Naive thymus-derived CD8-positive, alpha-beta T cell (primary cell): ENCODE results near the gene C1orf226. TPM values are rescaled to one million over a fixed set of nuclear protein-coding genes. Genes with fewer than 3 reads are reported as not detected.

Experiments
- ATAC-seq, 2 donors: fragments of 150-1000 bp; cut with Tn5 transposase in 1 of 2; sonication (Bioruptor Pico), chemical (Tn5 transposase) in 1 of 2; 1 replicate in 1 of 2; 2 replicates in 1 of 2; pipeline ENCODE4 v1.10.0; 2021; ENCODE audit warnings: mild to moderate bottlenecking in 2 of 2, moderate library complexity in 2 of 2
- POLR2A ChIA-PET: fragments of 350-600 bp; sonication (Branson Sonifier 250); formaldehyde crosslinking; loops from one replicate; lab custom pipeline; 2021; ENCODE audit warnings: antibody characterized with exemption; lab: Charles Lee
- DNase-seq, 10 donors: peaks; one replicate each; pipeline versions ENCODE4 v3.0.0 to v3.0.0-alpha.2; 2020 to 2022
- H3K27ac Mint-ChIP-seq, 10 donors: one replicate each; pipeline ENCODE4 v1.8.0; 2020 to 2022; ENCODE audit warnings: mild to moderate bottlenecking in 10 of 10, mixed read lengths in 10 of 10, moderate library complexity in 4 of 10, inconsistent platforms in 1 of 10
- H3K27me3 Mint-ChIP-seq, 5 donors: one replicate each; pipeline ENCODE4 v1.8.0; 2021 to 2022; ENCODE audit warnings: mixed read lengths in 5 of 5
- H3K36me3 Mint-ChIP-seq, 3 donors: one replicate each; pipeline ENCODE4 v1.8.0; 2020 to 2022; ENCODE audit warnings: mixed read lengths in 3 of 3, mild to moderate bottlenecking in 2 of 3, inconsistent platforms in 1 of 3
- H3K4me1 Mint-ChIP-seq, 4 donors: one replicate each; pipeline ENCODE4 v1.8.0; 2021 to 2022; ENCODE audit warnings: mixed read lengths in 4 of 4
- H3K4me3 Mint-ChIP-seq, 10 donors: one replicate each; pipeline ENCODE4 v1.8.0; 2020 to 2022; ENCODE audit warnings: mild to moderate bottlenecking in 10 of 10, mixed read lengths in 10 of 10, moderate library complexity in 6 of 10, inconsistent platforms in 1 of 10
- H3K9me3 Mint-ChIP-seq, 9 donors: one replicate each; pipeline ENCODE4 v1.8.0; 2020 to 2022; ENCODE audit warnings: mixed read lengths in 9 of 9, mild to moderate bottlenecking in 3 of 9, inconsistent platforms in 1 of 9, moderate library complexity in 1 of 9
- polyA plus RNA-seq, 3 donors: library from polyadenylated mRNA; unstranded; fragments of 300-500 nt; fragmentation: Illumina TruSeq; gene quantifications; one replicate each; pipeline ENCODE4 v1.2.3, GENCODE V29; 2021
- total RNA-seq, 8 experiments: library from RNA in 2 of 8; stranded (reverse) in 2 of 8; gene quantifications; one replicate each; pipeline ENCODE4 v1.2.3 and lab custom pipeline; 2021 to 2026

The C1orf226 gene
- total and polyA plus RNA-seq, 5 experiments from 2014 or later, result 0.22 TPM; not detected in 4

DNA sequence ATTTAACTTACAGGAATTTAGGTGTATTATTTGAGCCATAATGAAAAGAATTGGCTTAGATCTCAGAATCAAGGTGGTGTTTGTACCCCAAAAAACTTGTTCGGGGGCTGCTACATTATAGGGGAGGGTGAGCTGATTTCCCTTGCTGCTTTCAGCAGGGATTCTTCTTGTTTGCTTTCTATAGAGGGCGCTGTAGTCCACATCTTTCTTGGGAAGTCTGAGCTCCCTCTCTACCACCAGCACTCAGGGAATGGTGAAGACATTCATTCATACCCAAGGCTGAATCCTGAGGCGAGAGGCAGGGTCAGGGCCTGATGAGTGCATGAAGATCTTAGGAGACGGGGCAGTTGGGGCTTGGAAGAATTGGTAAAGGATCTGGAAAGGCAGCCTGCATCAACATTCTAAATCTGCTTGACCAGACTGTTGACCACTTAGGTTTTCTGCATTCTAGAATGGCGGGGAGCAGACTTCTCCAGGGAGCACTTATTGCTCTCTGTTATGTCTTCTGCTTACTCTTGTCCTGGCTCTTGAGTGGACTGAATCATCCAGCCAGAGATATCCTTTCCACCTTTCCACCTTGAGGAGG lies 23.8 kb upstream of the C1orf226 start:
- POLR2A ChIA-PET, result no interaction called here
- Mint-ChIP-seq H3K4me3 (no peak overlapping the region), H3K27me3 (peaks cover 7 to 22% (median 9%) of the 10 kb centered on the region in 5 donors), H3K27ac (no peak overlapping the region), H3K4me1 (no peaks in the 10 kb centered on the region), H3K9me3 (no peaks in the 10 kb centered on the region), H3K36me3 (no peaks in the 10 kb centered on the region)
- ATAC-seq, result no peak
- no peak for DNase-seq

DNA sequence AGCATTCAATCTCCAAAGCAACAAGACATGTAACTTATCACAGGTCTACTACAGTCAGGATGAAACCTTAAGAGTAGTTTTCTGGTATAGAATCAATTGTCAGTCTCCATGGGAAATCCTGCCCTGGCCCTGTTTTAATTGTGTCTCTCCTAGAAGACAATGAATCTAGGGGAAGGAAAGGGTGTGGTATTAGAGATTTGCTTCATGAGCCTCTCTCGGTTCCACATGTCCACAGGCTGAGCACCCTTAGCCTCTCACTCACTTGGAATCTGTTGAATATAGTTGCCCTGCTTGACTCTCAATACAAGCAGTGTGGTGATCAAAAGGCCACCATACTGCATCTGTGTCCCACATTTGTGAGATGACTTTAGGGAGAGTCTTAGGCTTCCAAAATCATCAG lies 22.6 kb upstream of the C1orf226 start:
- ATAC-seq (no peak), DNase-seq (no peak)
- no peaks in the 10 kb centered on the region for H3K36me3 Mint-ChIP-seq
- no peaks in the 10 kb centered on the region for H3K4me1 Mint-ChIP-seq
- no peak overlapping the region for H3K4me3 Mint-ChIP-seq
- H3K9me3 Mint-ChIP-seq, result no peaks in the 10 kb centered on the region
- POLR2A ChIA-PET, result no interaction called here
- peaks cover 5 to 16% (median 9%) of the 10 kb centered on the region in 5 donors for H3K27me3 Mint-ChIP-seq
- H3K27ac Mint-ChIP-seq, result no peak overlapping the region

DNA sequence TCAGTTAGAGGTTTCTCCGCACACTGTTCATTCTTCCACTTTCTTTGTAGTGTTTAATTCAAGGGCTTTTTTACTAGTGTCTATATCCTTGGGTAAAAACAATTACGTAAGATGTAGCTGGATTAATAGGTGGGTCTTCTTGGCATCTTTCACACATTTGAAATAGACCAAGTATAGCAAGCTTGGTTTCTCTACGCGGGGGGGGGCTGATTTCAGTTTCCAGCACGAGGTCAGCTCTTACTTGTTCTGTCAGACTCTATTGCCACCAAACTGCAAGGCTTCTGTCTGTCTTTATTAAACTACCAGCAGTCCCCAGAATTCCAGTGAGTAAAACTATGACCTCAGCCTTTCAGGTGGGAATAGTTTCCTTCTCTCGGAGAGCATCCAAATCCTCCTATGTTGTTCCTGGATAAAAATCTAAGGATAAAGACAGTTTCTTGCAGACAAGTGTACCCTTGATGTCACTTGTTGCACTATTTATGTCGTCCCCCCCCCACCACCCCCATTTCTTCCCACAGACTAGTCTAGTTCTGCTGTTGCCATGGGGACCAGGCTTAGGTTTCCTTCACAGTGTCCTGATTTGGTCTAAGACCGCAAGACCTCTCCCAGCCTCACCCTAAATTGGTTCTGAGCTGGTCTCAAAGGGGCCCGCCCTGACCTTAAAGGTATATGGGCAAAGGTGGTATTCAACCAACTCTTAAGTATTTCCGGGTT lies 21.8 kb upstream of the C1orf226 start:
- ATAC-seq (no peak), DNase-seq (no peak)
- H3K36me3 Mint-ChIP-seq, result no peaks in the 10 kb centered on the region
- no peaks in the 10 kb centered on the region for H3K4me1 Mint-ChIP-seq
- POLR2A ChIA-PET, result no interaction called here
- no peak overlapping the region for H3K4me3 Mint-ChIP-seq
- H3K27me3 Mint-ChIP-seq, result peaks cover 5 to 15% (median 7%) of the 10 kb centered on the region in 5 donors
- no peaks in the 10 kb centered on the region for H3K9me3 Mint-ChIP-seq
- no peak overlapping the region for H3K27ac Mint-ChIP-seq

DNA sequence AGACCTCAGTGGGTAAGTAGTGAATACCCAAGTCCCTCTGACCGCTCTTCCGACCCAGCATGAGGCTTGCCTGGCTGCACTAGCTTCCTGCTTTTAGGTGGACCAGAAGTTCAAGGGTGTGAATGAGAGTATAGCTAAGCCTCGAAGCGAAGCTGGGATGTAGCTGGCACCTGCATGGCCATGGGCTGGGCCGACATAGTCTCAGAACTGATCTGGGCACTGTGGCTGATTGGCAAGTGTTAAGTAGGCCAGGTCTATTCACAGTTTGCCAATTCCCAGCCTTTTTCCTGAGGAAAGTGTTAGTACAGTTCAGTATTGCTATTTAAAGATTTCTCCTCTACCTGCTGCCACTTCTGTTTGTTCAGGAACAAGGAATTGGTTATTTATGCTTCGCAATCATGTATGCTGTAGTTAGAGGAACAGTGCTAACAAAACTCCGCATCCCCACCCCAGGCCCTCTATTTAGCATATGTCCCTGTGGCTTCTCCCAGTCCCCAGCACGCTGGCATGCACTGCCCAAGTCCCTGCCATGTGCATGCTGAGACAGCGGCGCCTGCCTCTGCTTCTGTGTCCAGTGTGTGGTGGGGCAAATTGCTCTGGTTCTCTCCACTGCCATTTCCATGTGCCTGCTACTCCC lies 21.2 kb upstream of the C1orf226 start:
- Mint-ChIP-seq H3K27me3 (peaks cover 3 to 15% (median 9%) of the 10 kb centered on the region in 5 donors), H3K4me1 (no peaks in the 10 kb centered on the region), H3K4me3 (no peak overlapping the region), H3K36me3 (no peaks in the 10 kb centered on the region), H3K9me3 (no peaks in the 10 kb centered on the region), H3K27ac (no peak overlapping the region)
- POLR2A ChIA-PET, result no interaction called here
- no peak for DNase-seq
- ATAC-seq, result no peak

DNA sequence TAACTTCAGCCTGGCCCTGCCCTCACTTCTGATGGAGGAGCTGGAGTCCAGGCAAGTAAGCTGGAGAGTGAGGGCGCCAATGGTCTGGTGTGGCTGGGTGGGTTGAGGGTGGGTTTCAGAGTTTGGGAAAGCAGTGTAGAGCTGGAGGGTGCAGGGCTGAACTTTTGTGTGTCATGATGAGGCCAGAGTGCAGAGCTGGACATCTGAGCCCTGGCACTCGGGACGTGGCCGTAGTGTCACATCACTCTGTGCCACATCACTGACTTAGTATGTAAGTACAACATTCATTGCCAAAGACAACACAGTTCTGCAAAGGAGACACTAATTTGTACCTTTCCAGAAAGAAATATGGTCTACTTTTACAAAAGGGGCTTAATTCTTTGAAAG lies 20.7 kb upstream of the C1orf226 start:
- no peak overlapping the region for H3K27ac Mint-ChIP-seq
- no peaks in the 10 kb centered on the region for H3K36me3 Mint-ChIP-seq
- H3K27me3 Mint-ChIP-seq, result peaks cover 3 to 15% (median 7%) of the 10 kb centered on the region in 5 donors
- H3K4me1 Mint-ChIP-seq, result no peaks in the 10 kb centered on the region
- no peak for ATAC-seq
- POLR2A ChIA-PET, result no interaction called here
- DNase-seq, result no peak
- no peaks in the 10 kb centered on the region for H3K9me3 Mint-ChIP-seq
- no peak overlapping the region for H3K4me3 Mint-ChIP-seq

DNA sequence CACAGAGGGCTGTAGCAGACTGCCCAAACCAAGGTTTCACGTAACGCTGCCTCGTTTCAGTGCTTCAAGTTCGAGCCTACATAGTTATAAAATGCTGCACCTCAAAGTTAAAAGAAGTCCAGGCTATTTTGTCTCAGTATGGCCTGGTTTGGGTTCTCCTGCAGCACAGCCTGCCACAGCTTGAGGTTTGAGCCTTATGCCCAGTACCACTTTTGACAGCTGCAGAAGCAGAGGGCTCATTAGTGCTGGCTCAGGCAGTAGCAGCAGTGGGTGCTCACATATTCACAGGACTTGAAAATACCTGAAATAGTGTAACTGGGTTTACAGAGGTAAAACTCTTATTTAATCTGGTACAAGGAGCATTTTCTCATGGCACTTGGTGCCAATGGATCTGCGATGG lies 20.2 kb upstream of the C1orf226 start:
- Mint-ChIP-seq H3K36me3 (no peaks in the 10 kb centered on the region), H3K27ac (no peak overlapping the region), H3K9me3 (no peaks in the 10 kb centered on the region), H3K4me3 (no peak overlapping the region), H3K27me3 (peaks cover 3 to 15% (median 7%) of the 10 kb centered on the region in 5 donors), H3K4me1 (no peaks in the 10 kb centered on the region)
- no peak for DNase-seq
- no peak for ATAC-seq
- POLR2A ChIA-PET, result no interaction called here

DNA sequence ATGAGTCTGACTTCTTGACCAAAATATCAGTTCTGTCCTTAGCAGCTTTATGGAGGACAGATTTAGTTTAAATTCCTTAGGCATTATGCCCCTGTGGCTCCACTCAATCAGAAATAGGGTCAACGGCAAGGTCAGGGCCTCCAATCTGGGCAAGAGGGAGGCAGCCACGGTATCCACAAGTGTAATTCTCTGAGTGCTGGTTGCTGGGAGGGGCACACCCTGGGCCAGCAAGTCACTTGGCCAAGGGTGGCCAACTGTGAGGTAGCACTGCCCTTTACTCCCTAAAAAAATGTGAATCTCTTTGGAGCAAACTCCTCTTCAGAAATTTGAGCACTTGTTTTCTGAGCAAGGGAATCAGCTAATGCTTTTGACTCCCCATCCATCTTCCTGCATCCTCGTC lies 17.7 kb upstream of the C1orf226 start:
- Mint-ChIP-seq H3K27me3 (peaks cover 0 to 4% (median 2%) of the 10 kb centered on the region in 5 donors), H3K36me3 (no peaks in the 10 kb centered on the region), H3K4me3 (no peak overlapping the region), H3K4me1 (no peaks in the 10 kb centered on the region), H3K27ac (no peak overlapping the region), H3K9me3 (no peaks in the 10 kb centered on the region)
- DNase-seq, result no peak
- POLR2A ChIA-PET, result no interaction called here
- no peak for ATAC-seq

DNA sequence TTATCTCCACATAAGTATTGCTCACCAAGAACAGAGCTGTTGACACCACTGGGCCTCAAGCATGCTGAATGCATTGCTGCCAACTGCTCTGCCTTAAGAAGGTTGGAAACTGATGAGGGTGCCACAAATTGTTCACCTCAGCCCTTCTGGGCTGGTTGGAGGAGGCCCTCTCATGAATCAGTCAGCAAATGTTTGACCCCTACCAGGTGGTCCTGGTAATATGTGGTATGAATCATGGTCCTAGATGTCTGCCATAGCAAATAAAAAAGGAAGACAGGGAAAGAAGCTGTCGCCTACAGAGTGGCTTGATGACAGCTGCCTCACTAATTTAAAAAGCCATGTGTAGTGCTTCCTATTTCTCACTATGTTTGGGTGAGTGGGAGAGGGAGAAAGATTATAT lies 17.0 kb upstream of the C1orf226 start:
- DNase-seq (no peak), ATAC-seq (no peak)
- Mint-ChIP-seq H3K4me3 (no peak overlapping the region), H3K27ac (no peak overlapping the region), H3K9me3 (no peaks in the 10 kb centered on the region), H3K27me3 (peaks cover 0 to 4% (median 2%) of the 10 kb centered on the region in 5 donors), H3K36me3 (no peaks in the 10 kb centered on the region), H3K4me1 (no peaks in the 10 kb centered on the region)
- POLR2A ChIA-PET, result no interaction called here

DNA sequence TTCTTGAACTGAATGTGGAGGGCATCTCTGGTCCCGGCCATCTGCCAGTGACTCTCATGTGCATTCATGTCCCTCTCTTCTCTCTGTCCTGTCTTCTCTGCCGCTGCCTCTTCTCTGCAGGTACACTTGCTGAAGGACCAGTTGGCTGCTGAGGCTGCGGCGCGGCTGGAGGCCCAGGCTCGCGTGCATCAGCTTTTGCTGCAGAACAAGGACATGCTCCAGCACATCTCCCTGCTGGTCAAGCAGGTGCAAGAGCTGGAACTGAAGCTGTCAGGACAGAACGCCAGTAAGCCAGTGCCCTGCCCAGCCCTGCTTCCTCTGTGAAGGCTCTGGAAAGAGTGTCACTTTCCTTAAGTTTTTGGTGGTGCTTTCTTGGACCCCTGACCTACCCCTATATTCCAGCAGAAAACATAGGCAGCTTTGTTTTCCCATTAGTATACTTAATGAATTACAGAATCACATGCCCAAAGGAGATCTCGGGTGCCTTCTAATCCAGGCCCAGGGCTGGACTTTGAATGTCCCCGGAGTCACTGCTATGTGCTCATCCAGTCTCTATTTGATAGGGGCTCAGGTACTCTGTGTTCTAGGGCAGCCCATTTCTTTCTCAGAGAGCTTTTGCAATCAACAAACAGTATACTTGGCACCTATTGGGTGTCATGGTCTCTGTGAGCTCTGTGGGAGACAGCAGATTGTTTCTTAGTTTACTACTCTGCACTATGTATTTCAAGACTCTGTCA lies 16.1 kb upstream of the C1orf226 start:
- ATAC-seq, result no peak
- no peak for DNase-seq
- H3K4me3 Mint-ChIP-seq, result no peak overlapping the region
- no peaks in the 10 kb centered on the region for H3K36me3 Mint-ChIP-seq
- no peaks in the 10 kb centered on the region for H3K9me3 Mint-ChIP-seq
- POLR2A ChIA-PET, result no interaction called here
- H3K27me3 Mint-ChIP-seq, result peaks cover 0 to 4% (median 2%) of the 10 kb centered on the region in 5 donors
- no peaks in the 10 kb centered on the region for H3K4me1 Mint-ChIP-seq
- H3K27ac Mint-ChIP-seq, result no peak overlapping the region

DNA sequence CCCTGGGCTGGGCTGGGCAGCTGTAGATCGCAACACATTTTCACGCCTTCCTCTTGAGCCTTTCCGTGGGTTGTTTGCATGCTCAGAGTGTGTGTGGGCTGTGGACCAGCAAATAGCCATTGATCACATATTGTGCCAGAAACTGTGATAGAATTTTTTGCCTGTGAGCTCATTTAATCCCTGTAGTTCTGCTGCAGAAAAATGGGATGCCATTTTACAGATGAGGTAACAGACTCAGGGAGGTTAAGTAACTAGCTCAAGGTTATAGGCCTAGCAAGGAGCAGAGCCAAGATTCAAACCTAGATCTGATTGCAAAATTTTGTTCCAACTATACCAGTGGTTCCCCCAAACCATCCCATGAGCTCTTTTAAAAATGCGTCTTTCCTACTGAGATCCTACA lies 15.4 kb upstream of the C1orf226 start:
- no peaks in the 10 kb centered on the region for H3K4me1 Mint-ChIP-seq
- H3K9me3 Mint-ChIP-seq, result no peaks in the 10 kb centered on the region
- no peak overlapping the region for H3K4me3 Mint-ChIP-seq
- no peak overlapping the region for H3K27ac Mint-ChIP-seq
- no peaks in the 10 kb centered on the region for H3K36me3 Mint-ChIP-seq
- POLR2A ChIA-PET, result no interaction called here
- H3K27me3 Mint-ChIP-seq, result peaks cover 0 to 4% (median 2%) of the 10 kb centered on the region in 5 donors
- DNase-seq, result no peak
- no peak for ATAC-seq

DNA sequence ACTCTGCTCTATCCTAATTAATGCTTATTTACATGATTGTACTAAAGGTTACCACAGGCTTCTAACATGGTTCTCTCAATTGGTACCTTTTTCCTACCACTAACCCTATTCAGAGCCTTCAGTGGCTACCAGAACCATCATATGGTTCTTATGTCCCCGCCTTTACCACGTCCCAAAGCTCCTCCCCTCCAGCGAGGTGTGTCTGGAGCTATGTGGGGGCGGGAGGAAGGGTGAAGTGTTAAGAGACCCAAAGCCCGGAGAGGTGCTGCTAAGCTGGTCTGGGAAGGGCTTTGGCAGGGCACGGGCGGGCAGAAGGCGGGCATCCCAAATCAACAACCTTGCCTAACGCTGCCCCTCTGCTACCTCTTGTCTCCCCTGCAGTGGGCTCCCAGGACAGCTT lies 14.9 kb upstream of the C1orf226 start:
- no peak for DNase-seq
- Mint-ChIP-seq H3K9me3 (no peaks in the 10 kb centered on the region), H3K27ac (no peak overlapping the region), H3K27me3 (peaks cover 0 to 4% (median 1%) of the 10 kb centered on the region in 5 donors), H3K4me1 (no peaks in the 10 kb centered on the region), H3K4me3 (peak overlapping the region in 4 of 10 donors; percentile 11 to 42 (median 34)), H3K36me3 (no peaks in the 10 kb centered on the region)
- POLR2A ChIA-PET, result no interaction called here
- no peak for ATAC-seq

DNA sequence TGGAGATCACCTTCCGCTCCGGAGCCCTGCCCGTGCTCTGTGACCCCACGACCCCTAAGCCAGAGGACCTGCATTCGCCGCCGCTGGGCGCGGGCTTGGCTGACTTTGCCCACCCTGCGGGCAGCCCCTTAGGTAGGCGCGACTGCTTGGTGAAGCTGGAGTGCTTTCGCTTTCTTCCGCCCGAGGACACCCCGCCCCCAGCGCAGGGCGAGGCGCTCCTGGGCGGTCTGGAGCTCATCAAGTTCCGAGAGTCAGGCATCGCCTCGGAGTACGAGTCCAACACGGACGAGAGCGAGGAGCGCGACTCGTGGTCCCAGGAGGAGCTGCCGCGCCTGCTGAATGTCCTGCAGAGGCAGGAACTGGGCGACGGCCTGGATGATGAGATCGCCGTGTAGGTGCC lies 14.5 kb upstream of the C1orf226 start:
- no peaks in the 10 kb centered on the region for H3K9me3 Mint-ChIP-seq

DNA sequence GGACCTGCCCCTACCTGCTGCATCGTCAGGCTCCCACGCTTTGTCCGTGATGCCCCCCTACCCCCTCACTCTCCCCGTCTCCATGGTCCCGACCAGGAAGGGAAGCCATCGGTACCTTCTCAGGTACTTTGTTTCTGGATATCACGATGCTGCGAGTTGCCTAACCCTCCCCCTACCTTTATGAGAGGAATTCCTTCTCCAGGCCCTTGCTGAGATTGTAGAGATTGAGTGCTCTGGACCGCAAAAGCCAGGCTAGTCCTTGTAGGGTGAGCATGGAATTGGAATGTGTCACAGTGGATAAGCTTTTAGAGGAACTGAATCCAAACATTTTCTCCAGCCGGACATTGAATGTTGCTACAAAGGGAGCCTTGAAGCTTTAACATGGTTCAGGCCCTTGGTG lies 13.8 kb upstream of the C1orf226 start:
- H3K4me1 Mint-ChIP-seq, result peaks cover 0 to 2% (median 0%) of the 10 kb centered on the region in 4 donors
- DNase-seq, result no peak
- POLR2A ChIA-PET, result no interaction called here
- peaks cover 0 to 4% (median 0%) of the 10 kb centered on the region in 5 donors for H3K27me3 Mint-ChIP-seq
- H3K36me3 Mint-ChIP-seq, result no peaks in the 10 kb centered on the region
- no peaks in the 10 kb centered on the region for H3K9me3 Mint-ChIP-seq
- no peak for ATAC-seq
- no peak overlapping the region for H3K27ac Mint-ChIP-seq
- H3K4me3 Mint-ChIP-seq, result peak overlapping the region in 1 of 10 donors; percentile 37

More for the DNA sequence above, 14.5 kb upstream of the C1orf226 start:
- H3K4me1 Mint-ChIP-seq, result no peaks in the 10 kb centered on the region
- no peak for ATAC-seq
- peak overlapping the region in 4 of 10 donors; percentile 11 to 42 (median 34) for H3K4me3 Mint-ChIP-seq
- peaks cover 0 to 4% (median 0%) of the 10 kb centered on the region in 5 donors for H3K27me3 Mint-ChIP-seq
- no peak overlapping the region for H3K27ac Mint-ChIP-seq
- no peaks in the 10 kb centered on the region for H3K36me3 Mint-ChIP-seq
- POLR2A ChIA-PET, result no interaction called here
- DNase-seq, result no peak
